GM18508 (cell line): ENCODE data around the gene ITPR3.

ENCODE experiments used
- ATAC-seq: cut with Tn5 transposase; IDR thresholded peaks from one replicate; pipeline ENCODE4 v1.9.1; 2021; ENCODE audit warnings: moderate number of reproducible peaks; ENCODE audit not compliant: insufficient read depth, unreplicated experiment

ITPR3 gene

GRCh38 chr6:33633462-33634158 is 12.5 kb downstream of the ITPR3 start:
- ATAC-seq = no peak

DNA sequence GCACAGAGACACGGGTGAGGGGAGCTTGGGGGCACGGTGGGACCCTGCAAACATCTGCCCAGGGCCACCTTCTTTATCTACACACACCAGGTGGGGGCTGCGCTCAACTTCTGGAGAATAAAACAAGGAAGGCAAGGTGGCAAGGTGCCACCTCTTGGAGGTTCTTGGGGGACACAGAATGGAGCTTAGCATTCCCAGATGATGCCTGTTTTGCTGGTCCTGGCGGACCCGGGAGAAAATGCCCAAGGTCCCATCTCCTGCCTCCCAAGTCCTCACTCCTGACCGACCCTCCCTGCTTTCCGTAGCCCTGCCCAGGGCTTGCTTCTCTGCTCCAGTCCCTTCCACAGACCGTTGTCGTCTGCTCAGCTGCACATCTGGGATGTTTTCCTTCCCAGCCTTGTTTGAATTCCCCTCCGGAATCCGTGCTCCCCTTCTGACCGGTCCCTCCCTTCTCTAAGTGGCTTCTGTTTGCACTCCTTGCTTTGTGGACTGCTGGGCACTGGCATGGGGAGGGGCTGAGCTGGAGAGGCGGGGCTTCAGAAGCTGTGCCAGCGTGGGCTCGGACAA is 13.1 kb downstream of the ITPR3 start:
- no peak for ATAC-seq

DNA sequence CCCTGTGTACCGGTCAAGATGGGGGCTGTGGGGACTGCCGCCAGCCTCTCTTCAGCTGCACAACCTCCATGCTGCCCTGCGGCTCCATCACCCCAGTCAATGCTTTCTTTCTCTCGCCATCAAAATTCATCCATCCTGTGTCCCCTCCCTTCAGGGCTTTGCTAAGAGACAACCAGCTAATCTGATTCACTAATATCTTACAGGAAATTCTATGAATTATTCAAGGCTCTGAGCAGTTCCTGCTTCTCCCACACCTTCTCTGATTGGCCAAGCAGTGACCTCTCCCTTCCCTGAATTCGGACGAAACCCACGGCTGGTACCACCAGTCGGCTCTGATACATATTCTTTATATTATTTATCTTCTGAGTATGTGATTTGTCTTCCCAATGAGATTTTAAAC is 13.8 kb downstream of the ITPR3 start:
- no peak for ATAC-seq

DNA sequence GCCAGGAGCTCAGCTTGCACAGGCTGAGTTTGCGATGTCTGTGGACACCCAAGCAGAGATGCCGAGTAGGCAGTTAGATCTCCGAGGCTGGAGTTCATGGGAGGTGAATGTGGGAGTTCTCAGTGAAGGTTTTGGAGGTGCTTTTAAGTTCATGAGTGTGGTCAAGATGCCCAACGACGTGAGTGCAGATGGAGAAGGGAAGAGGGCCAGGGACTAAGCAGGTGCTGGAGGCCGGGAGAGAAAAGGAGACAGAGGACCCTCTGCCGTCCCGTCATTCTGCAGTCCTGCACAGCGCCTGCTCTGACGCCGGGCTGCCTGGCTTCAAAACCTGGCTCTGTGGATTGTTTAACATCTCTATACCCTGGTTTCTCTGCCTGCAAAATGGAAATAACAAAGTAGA is 15.5 kb downstream of the ITPR3 start:
- no peak for ATAC-seq

- ATAC-seq = no peak
These were observed 17.4 kb downstream of the ITPR3 start for GRCh38 chr6:33638556-33638955.

DNA sequence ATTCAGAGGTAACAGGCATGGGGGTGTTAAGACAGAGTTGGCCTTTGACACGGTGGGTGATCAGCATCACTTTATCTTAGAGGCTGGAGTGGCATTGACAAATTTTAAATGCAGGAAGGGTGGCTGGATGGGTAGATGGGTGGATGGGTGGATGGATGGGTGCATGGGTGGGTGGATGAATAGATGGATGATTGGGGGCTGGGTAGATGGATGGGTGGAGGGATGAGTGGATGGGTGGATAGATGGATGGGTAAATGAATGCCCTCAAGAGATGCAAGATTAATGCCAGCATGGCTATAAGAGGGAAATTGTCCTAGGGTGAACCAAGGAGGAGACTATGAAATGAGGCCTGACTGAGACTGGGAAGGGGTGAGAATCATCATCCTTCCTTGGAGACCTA is 18.4 kb downstream of the ITPR3 start:
- no peak for ATAC-seq

GRCh38 chr6:33640361-33640760 is 19.2 kb downstream of the ITPR3 start:
- no peak for ATAC-seq

GRCh38 chr6:33641144-33641543 is 20.0 kb downstream of the ITPR3 start:
- no peak for ATAC-seq

GRCh38 chr6:33641602-33642001 is 20.5 kb downstream of the ITPR3 start:
- ATAC-seq = no peak

- no peak for ATAC-seq
These were observed 21.8 kb downstream of the ITPR3 start for GRCh38 chr6:33642897-33643296.

DNA sequence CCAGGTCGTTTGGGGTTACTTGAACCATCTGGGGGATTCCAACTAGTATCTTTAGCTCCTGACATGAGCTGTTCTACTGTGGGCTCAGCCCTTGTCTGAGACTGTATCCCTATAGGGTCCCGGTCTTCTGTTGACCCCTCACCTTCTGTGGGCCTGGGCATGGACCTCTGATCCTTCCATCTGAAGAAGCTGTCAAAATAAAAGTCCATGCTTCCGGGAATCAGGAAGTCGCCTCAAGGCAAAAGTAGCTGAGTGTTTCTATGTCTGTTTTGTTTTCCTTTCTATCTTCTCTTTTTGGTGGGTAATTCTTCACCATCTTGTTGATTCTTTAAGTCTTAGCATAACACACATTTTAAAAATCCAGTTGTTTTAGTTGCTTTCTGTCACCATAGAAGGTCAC is 30.3 kb downstream of the ITPR3 start:
- ATAC-seq = no peak

DNA sequence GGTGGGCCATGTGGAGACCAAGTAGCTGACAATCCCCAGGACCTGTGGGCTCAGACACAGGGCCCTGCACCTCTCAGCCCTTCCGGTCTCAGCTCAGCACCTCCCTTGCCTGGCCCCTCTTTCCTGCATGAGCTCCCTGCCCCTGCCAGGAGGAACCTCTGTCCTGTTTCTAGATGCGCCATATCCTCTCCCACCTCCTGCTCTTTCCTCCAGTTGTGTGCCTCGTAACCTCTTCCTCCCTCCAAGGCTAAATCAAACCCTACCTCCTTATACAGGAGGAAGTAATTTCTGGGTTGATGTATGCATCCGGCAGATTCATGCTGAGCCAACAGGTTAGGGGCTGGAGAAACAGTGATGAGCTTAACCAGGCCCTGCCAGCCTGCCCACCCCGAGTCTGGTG is 30.9 kb downstream of the ITPR3 start:
- ATAC-seq = no peak

DNA sequence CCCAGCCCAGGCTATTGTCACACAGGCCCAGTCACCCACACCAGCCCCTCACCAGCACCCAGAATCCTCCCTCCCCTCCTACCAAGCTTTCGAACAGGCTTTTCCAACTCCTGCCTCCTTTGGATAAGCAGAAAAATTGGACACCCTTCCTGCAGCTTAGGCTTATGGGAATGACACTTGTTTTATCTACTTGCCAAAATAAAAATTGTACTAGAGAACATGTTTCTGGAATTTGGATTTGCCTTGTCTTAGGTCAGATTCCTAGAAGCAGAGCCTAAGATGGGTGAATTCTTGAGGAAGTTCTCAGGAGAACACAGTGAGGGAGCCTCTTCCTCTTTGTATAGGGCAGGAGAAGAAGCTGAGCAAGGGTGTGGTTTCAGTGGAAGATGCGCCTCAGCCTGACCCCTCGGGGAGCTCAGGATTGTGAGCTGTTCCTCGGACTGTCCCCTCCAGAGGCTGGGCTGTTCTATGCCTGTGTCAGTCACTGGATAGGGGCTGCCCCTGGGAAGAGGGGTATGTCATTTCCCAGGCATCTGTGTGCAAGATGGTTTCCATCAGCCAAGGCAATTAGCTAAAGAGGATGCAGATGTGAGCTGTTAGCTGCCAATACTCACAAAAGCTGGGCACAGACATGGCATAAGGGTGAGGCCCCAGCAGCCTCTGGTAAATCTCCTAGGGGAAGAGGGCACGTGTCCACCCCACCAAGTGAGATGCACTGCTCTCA is 33.9 kb downstream of the ITPR3 start:
- ATAC-seq = no peak

GRCh38 chr6:33656844-33657243 is 35.7 kb downstream of the ITPR3 start:
- ATAC-seq = no peak

DNA sequence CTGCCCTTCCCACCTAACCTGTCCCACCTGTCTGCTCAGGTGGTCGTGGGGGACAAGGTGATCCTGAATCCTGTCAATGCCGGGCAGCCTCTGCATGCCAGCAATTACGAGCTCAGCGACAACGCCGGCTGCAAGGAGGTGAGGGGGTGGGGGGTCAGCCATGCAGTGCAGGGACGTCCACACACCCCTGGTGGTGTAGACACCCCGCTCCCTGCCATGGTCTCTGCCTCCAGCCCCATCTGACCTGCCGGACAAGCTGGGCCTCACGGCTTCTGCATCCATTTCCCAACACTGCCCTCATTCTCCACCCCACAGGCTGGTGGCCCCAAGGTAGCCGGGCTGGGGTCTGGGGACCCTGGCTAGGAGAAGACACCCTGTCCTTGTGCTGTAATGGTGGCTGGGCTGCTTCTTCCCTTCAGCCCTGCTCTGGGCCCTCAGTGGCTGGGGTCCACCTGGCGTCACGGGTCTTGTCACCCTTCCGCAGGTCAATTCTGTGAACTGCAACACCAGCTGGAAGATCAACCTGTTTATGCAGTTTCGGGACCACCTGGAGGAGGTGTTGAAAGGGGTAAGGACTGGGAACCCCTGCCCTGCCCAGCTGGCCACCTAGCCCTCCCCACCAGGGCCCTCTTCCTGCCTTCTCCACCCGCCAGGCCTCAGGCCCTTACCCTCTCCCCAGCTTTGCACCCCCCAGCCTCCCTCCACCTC is 38.0 kb downstream of the ITPR3 start:
- no peak for ATAC-seq

DNA sequence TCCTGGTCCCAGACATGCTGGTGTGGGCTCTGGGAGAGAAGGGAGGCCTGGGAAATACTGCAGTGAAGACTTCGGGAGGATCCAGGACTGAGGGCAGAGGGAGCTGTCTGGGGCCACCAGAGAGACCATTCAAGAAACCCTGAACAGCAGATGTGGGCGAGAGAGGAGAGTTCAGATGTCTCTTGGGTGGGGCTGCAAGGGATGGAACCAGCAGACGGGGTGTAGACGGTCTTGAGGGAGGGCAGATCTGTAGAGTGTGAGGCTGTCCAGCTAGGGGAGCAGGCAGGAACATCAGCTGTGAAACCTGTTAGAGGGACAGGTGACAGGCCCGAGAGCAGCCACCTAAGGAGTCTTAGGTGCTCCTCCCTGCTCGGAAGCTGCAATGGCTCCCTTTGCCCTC is 38.9 kb downstream of the ITPR3 start:
- no peak for ATAC-seq

DNA sequence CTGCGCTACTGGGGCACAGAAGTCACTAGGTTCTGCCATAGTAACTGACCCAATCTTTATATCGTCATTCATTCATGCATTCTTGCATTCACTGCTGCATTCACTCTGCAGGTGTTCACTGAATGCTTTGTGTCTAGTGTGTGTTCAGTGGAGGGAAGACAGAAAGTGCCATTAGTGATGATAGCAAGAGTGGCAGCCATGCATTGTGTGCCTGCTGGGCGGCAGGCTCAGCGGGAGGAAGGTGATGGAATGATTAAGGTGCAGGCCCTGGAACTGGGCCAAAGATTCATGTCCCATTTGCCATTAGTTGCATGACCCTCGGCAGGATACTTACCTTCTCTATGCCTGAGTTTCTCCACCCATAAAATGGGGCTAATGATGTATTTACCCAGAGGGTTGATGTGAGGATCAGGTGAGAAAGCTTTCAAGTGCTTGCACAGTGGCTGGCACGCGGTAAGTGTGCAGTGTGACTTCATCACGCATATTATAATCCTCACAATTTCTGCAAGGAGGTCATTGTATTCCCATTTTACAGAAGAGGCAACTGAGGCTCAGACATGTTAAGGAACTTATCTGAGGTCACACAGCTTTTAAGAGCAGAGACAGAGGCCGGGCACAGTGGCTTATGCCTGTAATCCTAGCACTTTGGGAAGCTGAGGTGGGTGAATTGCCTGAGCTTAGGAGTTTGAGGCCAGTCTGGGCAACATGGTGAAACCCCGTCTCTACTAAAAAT is 40.1 kb downstream of the ITPR3 start:
- ATAC-seq = no peak

DNA sequence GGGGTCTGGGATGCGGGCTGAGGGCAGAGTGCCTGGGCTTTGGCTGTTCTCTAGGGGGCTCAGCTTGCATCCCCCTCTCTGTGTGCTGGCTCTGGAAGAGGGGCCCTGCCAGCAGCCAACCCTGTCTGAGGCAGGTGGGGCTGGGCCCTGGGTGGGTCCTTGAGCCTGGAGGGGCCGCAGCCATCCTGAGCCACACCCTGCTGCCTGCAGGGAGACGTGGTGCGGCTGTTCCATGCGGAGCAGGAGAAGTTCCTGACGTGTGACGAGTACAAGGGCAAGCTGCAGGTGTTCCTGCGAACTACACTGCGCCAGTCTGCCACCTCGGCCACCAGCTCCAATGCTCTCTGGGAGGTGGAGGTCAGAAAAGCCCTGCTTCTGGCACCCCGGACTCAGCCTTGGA is 41.2 kb downstream of the ITPR3 start:
- no peak for ATAC-seq

GRCh38 chr6:33663028-33663427 is 41.9 kb downstream of the ITPR3 start:
- no peak for ATAC-seq

DNA sequence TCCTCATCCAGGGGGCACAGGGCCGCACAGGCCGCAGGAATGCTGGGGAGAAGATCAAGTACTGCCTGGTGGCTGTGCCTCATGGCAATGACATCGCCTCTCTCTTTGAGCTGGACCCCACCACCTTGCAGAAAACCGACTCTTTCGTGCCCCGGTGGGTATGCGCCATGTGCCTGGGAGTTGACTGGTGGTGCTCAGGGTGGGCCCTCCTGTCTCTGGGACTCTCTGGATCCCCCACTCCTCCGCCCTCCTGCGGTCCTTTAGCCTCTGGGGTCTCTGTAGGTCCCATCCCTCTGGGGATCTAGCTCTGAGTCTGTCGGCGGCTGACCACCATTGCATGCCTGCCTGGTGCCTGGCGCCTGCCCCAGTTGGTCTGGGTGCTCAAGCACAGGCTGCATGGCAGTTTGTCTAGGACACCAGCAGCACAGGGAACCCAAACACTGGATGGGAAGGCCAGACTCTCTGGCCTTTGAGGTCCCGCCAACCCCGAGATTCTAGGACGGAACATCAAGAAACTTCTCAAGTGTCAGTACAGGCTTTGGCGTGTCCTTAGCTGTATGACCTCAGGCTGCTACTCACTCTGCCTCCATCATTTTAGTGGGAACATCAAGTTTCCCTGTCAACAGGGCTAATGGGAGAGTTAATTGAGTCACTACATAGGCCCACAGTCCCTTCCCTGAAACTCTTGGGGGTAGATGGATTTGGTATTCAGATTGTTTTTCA is 42.8 kb downstream of the ITPR3 start:
- no peak for ATAC-seq
